Measurements from ENCODE around the gene SOBP.

The SOBP gene

DNA sequence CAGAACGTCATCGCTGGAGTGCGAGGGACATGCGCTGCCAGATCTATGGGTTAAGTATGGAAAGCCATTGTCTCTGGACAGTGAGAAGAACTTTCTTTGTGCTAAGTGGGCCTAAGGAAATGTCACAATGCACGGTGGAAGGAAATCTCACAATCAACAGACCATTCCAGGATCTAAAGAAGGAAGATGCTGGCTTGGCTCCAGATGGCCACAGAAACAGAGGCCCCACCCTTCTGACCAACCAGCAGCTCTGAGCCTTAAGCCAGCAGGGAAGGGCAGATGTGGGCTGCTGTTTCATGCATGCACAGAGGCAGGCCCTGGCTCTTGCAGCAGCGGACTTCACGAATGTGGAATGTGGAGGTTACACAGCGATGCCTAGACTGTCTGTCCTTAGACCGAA lies 156.3 kb downstream of the SOBP start:
- no peak overlapping the region for H3K4me3 ChIP-seq (ENCODE audit: low read length)
- TF ChIP-seq, protein P1, sequence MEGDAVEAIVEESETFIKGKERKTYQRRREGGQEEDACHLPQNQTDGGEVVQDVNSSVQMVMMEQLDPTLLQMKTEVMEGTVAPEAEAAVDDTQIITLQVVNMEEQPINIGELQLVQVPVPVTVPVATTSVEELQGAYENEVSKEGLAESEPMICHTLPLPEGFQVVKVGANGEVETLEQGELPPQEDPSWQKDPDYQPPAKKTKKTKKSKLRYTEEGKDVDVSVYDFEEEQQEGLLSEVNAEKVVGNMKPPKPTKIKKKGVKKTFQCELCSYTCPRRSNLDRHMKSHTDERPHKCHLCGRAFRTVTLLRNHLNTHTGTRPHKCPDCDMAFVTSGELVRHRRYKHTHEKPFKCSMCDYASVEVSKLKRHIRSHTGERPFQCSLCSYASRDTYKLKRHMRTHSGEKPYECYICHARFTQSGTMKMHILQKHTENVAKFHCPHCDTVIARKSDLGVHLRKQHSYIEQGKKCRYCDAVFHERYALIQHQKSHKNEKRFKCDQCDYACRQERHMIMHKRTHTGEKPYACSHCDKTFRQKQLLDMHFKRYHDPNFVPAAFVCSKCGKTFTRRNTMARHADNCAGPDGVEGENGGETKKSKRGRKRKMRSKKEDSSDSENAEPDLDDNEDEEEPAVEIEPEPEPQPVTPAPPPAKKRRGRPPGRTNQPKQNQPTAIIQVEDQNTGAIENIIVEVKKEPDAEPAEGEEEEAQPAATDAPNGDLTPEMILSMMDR (IDR thresholded peaks at IDR 0.05; ENCODE audit: insufficient read depth, low read depth, low read length, missing control alignments): no peak
- no peak for DNase-seq (ENCODE audit: low read depth)

DNA sequence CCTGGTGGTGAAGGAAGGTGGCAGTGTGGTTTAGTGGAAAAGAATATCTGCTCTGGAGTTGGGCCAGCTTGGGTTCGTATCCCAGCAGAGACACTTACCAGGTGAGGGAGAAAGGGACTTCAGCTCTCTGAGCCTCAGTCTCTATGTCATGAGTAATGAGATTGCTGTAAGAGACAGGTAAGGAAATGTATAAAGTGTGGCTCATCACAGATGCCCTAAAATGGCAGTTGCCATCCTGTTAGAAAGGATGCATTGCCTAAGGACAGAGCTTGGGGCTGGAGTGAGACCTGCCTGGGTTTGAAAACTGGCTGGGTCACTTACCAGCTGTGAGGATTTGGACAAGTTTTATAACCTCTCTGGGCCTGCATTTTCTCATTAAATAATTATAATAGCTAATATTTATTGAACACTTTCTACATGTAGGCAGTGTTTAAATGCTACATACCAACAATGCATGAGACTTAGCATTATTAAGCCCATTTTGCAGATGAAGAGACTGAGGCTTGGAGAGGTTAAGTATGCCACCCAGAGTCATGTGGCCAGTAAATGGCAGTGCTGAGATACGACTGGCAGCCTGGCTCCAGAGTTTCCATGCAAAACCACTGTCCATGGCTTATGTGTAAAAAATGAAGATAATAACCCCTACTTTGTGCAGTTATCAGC lies 157.0 kb downstream of the SOBP start:
- no peak overlapping the region for H3K4me3 ChIP-seq (ENCODE audit: low read length)
- TF ChIP-seq, protein P1 (IDR thresholded peaks at IDR 0.05; ENCODE audit: insufficient read depth, low read depth, low read length, missing control alignments): no peak
- peak; percentile 39 for DNase-seq (ENCODE audit: low read depth)

- TF ChIP-seq, protein P1 (IDR thresholded peaks at IDR 0.05; ENCODE audit: insufficient read depth, low read depth, low read length, missing control alignments): no peak
- DNase-seq (ENCODE audit: low read depth): no peak
- no peak overlapping the region for H3K4me3 ChIP-seq (ENCODE audit: low read length)
These were observed 157.6 kb downstream of the SOBP start for GRCh38 chr6:107647439-107647948.

GRCh38 chr6:107648983-107649382 lies 159.1 kb downstream of the SOBP start:
- H3K4me3 ChIP-seq (ENCODE audit: low read length): no peak overlapping the region
- TF ChIP-seq, protein P1 (IDR thresholded peaks at IDR 0.05; ENCODE audit: insufficient read depth, low read depth, low read length, missing control alignments): no peak
- no peak for DNase-seq (ENCODE audit: low read depth)

- DNase-seq (ENCODE audit: low read depth): peak; percentile 47
- no peak overlapping the region for H3K4me3 ChIP-seq (ENCODE audit: low read length)
- TF ChIP-seq, protein P1 (IDR thresholded peaks at IDR 0.05; ENCODE audit: insufficient read depth, low read depth, low read length, missing control alignments): no peak
These were observed 162.7 kb downstream of the SOBP start for GRCh38 chr6:107652526-107653182.

GRCh38 chr6:107653183-107653580 lies 163.3 kb downstream of the SOBP start:
- TF ChIP-seq, protein P1 (IDR thresholded peaks at IDR 0.05; ENCODE audit: insufficient read depth, low read depth, low read length, missing control alignments): no peak
- H3K4me3 ChIP-seq (ENCODE audit: low read length): no peak overlapping the region
- no peak for DNase-seq (ENCODE audit: low read depth)

All from epithelial cell of esophagus (primary cell).